NCI-H526 (cell line): ENCODE measurements around the gene EEFSEC.

Experiments
- DNase-seq, 2 experiments: peaks; one replicate each; lab custom pipeline; 2025; lab: John Stamatoyannopoulos, UW

EEFSEC gene

DNA sequence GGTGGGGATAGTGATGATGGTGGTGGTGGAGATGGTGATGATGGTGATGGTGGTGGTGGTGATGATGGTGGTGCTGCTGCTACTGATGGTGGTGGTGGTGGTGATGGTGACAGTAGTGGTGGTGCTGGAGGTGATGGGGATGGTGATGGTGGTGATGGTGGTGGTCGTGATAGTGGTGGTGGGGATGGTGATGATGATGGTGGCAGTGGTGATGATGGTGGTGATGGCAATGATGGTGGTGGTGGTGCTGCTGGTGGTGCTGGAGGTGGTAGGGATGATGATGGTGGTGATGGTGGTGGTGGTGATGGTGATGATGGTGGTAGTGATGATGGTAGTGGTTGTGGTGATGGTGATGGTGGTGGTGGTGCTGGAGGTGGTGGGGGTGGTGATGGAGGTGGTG, 292.1 kb downstream of the EEFSEC start:
- DNase-seq, result no peak

DNA sequence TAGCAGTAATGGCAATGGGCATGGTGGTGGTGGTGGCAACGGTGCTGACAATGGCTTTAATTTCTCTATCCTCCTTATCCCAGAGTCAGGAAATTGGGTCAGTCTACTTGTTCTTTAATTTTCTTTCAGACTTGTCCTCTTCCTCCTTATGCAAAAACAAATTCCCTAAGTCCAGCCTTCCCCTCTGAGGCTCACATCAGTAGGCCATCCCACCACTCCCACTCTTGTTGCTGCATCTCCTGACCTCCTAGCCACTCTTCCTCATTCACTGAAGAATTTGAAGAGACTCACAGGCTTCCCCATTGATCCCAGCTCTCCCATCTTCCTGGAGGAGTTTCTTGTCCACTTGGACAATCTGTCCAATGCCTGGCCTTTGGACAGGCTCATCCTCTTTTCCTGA, 293.5 kb downstream of the EEFSEC start:
- DNase-seq, result no peak

DNA sequence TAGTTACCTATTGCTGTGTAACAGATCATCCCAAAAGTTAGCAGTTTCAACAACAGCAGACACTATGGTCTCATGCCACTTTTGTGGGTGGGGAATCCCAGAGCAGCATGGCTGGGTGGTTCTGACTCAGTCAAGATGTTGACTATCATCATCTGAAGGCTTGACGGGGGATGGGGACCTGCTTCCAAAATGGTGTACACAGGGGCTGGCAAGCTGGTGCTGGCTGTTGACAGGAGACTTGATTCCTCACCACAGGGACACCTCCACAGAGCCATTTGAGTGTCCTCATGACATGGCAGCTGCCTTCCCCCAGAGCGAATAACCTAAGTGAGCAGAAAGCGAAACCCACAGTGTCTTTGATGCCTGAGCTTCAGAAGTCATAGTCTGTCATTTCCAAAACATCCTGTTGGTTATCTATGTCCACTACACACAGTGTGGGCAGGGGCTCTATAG, 294.3 kb downstream of the EEFSEC start:
- no peak for DNase-seq

DNA sequence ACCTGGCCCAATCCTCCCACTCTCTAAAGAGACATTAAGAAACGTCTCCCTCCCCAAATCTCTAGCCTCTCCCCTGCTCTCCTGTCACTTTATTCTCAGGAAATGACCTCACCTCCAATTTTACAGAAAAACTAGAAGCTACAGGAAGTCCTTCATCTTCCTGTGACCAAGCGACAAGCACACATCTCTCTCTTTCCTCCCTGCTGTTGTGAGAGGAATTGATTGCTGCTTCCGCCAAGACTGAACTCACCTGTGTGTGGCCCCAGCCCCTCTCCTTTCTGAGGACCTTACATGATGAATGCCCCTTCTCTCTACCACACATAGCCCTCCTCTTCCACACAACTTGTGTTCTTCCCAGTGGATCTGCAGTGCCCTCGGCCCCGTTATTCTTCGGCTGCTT, 295.2 kb downstream of the EEFSEC start:
- DNase-seq, result no peak

DNA sequence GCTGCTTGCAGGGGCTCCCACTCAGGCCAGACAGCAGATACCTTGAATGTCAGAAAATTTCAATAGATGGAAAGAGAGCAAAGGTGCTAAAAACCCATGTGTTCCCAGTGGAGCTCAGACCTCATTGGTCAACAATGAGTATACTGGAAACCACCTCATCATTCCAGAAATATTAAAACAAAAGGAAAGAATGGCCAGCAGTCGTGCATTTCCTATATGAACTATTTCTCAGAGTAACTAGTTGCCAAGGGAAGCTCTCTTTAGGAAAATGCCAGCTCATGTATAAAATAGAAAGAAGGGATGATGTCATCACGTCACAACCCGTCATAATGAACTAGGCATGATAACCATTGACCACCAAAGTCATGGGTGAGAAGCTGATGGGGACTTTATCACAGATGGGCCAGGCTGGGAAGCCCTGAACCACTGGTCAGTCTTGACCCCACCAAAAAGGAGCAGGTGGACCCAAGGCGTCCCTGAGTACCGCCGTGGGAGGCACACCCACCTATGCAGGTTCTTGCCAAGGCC, 295.9 kb downstream of the EEFSEC start:
- no peak for DNase-seq

DNA sequence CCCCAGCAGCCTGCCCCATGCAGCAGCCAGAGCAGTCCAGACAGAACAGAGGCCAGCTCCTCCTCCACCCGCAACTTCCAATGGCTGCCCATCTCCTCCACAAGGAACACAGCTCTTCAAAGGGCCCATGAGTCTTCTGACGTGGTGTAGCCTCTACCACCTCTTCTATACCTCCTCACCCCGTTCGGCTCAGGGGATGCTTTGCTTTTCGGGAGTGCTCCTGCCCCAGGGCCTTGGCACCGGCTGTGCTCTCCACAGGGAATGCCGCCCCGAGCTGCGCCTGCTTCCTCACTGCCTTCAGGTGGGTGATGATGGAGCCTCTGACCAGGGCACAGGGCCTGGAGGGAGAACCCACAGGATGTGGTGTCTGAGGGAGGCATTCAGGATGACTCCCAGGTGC, 298.8 kb downstream of the EEFSEC start:
- no peak for DNase-seq

DNA sequence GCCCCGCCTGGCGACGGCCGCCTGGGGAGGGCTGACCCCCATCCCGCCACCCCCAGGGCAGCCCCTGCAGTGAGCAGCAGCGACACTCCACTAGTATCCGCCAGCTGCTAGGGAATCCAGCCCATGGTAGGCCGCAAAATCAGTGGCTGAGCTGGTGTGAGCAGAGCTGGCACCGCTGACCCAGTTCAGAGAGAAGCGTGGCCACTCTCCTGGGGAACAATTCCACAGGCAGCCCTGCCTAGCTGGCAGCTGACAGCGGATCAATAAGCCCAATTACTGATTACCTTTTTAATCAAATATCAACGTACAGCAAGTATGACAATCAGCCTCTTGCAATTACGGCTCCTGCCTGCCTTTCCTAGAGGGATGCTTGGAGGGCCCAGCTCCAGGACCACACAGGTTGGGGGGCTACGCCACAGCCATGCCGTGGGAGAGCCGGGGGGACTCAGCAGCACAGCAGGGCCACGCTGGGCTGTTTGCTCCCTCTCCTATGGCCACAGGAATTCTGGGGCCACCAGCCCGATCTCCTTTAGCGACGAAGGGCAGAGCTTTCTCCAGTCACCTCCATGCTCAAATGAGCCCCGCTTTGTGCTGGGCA, 299.5 kb downstream of the EEFSEC start:
- no peak for DNase-seq

DNA sequence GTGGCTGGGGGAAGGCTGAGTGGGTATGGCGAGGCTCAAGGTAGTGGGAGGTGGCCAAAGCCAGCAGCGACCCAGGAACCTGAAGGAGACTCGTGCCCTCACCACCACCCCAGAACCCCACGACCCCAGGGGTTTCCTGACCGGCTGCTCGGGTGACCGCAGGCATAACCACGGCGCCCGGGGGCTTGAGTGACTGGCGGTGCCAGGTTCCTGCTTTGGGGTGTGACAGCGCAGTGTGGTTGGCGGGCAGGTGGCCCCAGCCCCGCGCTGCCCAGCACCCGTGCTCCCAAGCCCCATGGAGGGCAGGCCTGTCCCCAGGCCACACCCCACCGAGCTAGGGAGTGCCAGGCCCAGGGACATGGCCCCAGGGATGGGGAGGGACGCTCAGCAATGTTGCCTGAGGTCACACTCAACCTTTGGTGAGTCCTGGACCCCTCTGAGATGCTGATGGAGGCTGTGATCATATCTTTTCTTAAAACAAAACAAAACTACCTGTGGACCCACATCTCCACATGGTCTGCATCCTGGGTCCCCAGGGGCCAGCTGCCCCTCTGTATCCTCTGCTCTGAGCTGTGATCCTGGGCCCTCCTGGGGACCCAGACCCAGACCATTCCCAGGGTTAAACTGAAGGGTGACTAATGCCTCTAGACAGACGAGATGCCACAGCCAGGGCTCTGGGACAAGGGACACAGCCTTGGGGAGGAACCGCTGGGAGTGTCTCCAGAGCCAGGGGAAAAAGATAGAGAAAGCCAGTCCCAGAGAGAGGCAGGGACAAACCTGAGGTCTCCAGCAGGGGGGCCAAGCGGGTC, 300.4 kb downstream of the EEFSEC start:
- DNase-seq, result no peak

DNA sequence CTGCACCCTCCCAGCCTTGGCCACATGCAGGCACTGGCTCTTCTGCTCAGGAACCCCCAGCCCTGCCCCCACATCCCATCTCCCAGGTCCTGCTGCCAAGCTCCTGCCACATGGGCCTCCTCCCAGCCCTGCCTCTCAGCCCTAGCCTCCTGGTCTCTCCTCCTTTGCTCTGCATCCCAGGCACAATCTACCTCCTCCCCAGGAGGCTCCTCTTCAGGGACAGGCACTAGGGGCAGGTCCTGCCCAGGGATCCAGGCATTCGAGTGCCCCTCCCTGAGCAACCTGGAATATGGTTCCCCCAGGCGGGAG, 301.0 kb downstream of the EEFSEC start:
- no peak for DNase-seq

DNA sequence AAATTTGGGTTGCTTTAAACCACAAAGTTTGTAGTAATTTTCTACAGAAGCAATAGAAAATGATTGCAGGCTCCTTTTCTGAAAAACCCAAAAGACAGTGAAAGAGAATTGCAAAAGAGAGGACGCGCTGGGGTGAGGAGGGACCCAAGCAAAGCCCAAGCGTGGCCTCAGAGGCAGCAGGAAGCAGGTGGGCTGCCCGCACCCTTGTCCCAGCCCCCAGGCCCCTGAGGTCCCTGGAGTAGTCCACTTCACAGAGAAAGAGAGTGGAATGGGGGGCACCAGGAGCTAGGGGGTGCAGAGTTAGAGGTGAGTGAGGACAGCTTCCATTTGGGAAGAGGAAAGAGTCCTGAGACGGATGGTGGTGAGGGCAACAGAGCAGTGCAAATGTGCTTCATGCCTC, 301.8 kb downstream of the EEFSEC start:
- DNase-seq, result no peak

DNA sequence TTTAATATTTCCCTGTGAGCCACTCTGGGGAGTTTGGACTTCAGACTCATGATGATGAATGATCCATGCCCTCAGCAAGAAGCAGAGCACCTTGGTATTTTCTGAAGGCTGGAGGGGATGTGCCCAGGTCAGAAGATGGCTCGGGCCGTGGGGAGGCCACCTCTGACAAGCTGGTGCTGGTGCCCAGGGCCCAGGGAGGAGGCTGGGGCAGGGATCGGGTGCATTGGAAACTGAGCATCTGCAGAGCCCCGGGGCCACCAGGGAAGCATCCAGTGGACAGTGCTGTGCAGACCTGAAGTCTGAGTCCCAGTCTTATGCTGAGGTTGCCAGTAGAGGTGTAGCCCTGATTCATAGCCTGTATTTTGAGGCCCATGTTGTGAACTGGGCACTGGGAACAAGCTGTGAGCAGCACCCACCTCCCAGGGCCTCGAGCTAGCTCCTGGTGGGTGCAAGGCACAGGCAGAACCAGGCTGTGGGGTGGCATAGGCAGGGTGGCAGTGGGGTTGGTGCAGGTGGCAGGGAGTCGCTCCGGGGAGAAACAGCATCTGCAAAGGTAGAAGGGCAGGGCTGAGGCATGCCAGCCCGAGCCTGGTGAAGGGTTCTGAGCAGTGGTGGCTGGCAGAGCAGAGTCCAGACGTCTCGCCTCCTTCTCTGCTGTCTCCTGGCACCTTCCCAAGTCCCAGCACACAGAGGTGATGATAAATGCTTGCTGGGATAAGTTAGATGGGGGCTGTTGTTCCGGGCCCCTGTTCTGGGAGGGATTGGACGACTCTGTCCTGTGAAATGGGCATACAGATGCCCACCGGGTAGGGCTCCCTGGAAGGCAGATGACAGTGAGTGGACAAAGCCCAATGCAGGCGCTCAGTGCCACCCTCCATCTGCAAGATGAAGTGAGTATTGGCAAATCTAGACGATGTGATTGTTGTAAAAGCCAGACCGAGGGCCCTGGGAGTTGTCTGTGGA, 302.8 kb downstream of the EEFSEC start:
- no peak for DNase-seq

DNA sequence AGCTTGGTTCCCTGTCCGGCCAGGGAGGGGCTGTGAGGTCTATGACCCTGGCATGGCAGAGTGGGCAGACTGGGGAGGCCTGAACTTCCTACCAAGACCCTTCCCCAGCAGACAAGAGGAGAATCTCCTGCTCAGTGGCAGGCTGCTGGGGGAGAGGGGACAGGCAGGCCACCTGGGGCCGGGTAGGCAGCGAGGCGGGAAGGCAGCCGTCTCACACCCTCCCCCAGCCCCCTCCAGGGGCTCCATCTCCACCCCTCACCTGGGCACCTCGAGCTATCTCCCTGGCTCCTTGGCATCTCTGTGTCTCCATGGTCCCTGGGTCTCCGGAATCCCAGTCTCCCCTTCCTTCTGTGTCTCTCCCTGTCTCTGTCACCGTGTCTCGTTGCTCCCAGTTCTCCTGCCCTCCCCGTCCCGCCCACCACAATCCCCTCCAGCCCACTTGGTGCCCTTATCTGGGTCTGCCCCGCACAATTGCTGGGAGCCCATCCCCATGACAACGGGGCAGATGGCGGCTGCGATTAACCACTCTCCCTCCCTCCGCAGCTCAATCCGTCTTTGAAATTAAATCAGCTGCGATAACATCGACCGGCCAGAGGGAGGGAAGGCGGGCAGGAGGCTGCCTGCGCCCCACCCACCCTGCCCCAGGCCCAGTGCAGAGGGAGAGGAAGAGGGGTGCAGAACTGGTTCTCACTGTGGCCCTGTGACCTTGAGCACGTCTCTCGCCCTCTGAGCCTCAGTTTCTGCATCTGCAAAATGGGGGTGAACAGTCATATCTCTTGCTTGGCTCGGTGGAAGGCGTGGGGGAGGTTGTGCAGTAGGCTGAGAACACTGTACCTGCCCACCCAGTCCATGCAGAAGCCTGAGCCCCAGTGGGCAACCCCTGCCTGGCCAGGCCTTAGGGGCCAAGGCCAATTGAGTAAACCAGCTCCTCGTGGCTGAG, 303.8 kb downstream of the EEFSEC start:
- DNase-seq, result peak; percentile 31 to 57

DNA sequence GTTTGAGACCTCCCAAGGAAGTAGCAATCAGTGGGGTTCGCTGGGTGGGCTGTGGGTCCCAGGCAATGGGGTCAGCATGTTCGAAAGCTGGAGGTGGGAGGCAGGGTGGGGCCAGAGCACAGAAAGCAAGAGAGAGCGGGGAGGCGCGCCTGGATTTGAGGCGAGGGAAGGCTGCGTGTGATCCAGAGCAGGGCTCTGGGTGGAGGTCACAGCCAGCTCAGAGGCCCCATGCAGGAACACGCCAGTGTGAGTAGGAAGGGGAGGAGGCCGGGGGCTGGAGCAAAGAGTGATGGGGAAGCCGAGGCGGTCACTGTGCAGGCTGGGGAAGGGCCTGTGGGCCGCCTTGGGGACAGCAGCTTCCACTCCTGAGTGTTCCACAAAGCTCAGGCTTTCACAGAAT, 304.7 kb downstream of the EEFSEC start:
- no peak for DNase-seq
